Skeletal muscle satellite cell (primary cell): ENCODE results near the gene P2RX2.

Experiments used
- H3K27me3 ChIP-seq: 2 replicates; pipeline ENCODE4 v1.7.0; 2013; ENCODE audit warnings: low read length; ENCODE audit not compliant: control insufficient read depth, insufficient read depth
- H3K36me3 ChIP-seq: 2 replicates; pipeline ENCODE4 v1.7.0; 2013; ENCODE audit warnings: mild to moderate bottlenecking, control low read depth, low read length; ENCODE audit not compliant: insufficient read depth
- H3K4me1 ChIP-seq: 2 replicates; pipeline ENCODE4 v1.7.0; 2013; ENCODE audit warnings: low read length; ENCODE audit not compliant: control insufficient read depth, insufficient read depth
- H3K4me2 ChIP-seq: 2 replicates; pipeline ENCODE4 v1.7.0; 2013; ENCODE audit warnings: mild to moderate bottlenecking, low read length
- H3K4me3 ChIP-seq: 2 replicates; pipeline ENCODE4 v1.7.0; 2013; ENCODE audit warnings: low read length
- H3K9ac ChIP-seq: 2 replicates; pipeline ENCODE4 v1.7.0; 2013; ENCODE audit warnings: mild to moderate bottlenecking, low read depth, low read length, moderate library complexity
- H3K9me3 ChIP-seq: replicated peaks from 2 replicates; pipeline ENCODE4 v1.7.0; 2013; ENCODE audit warnings: mild to moderate bottlenecking, control low read depth, low read length

The P2RX2 gene

DNA sequence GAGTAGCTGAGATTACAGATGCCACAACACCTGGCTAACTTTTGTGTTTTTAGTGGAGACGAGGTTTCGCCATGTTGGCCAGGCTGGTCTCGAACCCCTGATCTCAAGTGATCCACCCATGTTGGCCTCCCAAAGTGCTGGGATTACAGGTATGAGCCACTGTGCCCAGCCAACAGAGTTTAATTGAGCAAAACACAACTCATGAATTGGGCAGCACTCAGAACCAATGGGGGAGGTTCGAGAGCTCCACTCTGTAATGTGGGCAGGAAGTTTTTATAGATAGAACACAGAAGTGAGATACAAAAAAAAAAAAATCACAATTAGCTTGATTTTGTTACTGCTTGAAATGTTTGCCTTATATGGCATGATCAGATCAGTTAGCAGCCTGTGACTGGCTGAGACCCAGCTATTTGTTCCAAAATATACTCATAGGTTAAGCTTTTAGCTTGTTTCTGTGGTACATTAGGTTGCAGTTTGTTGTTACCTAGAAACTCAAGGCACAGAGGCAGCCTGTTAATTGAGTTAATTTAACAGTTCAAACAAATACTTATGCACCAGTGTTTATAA lies 1.4 kb upstream of the P2RX2 start:
- H3K4me2 ChIP-seq, result no peak overlapping the region
- H3K36me3 ChIP-seq, result no peaks in the 10 kb centered on the region
- peaks cover under 1% of the 10 kb centered on the region for H3K4me1 ChIP-seq
- no peak overlapping the region for H3K4me3 ChIP-seq
- H3K9me3 ChIP-seq, result peaks cover 18% of the 10 kb centered on the region
- peaks cover 49% of the 10 kb centered on the region for H3K27me3 ChIP-seq
- no peak overlapping the region for H3K9ac ChIP-seq

DNA sequence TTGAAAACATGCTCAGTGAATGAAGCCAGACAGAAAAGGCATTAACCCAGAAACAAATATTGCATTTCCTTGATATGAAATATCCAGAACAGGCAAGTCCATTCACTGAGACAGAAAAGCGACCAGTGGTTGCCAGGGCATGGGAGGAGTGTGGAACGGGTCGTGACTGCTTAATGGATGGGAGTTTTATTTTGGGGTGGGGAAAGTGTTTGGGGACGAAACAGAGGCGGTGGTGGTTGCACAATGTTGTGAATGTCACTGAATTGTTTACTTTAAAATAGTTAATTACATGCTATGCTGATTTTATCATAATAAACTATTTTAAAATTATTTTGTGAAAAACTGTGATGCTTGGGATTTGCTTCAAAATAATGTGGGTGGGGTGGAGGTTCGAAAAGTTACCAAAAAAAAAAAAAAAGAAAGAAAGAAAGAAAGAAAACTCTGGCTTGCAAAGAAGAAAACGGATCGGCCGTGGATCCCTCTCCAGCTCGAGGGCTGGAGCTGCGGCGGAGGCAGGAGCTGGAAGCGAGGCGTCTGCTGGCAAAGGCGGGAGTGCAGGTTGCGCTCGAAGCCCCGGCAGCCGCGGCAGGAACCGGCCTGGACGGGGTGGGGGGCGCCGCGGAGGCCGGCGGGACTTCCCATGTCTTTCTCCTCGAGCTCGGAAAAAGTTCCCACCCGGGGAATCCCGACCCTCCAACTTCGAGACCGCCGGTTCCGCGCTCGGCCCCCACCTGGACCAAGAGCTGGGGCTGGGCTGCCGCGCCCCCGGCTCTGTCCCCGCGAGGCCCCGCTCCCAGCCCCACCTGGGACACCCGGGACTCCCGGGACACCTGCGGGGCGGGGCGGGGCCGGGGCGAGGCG lies 524 bp upstream of the P2RX2 start:
- peaks cover 40% of the 10 kb centered on the region for H3K27me3 ChIP-seq
- H3K4me3 ChIP-seq, result no peak overlapping the region

DNA sequence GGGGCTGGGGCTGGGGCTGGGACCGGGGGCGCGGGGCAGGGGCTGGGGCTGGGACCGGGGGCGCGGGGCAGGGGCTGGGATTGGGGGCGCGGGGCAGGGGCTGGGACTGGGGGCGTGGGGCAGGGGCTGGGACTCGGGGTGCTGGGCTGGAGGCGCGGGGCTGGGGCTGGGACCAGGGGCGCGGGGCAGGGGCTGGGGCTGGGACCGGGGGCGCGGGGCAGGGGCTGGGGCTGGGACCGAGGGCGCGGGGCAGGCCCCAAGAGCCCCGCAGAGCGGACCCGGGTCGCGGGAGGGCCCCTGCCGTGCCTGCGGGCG lies 452 bp downstream of the P2RX2 start:
- Histone ChIP-seq H3K27me3 (peaks cover 38% of the 10 kb centered on the region), H3K36me3 (peaks cover 4% of the 10 kb centered on the region), H3K4me1 (peaks cover 13% of the 10 kb centered on the region), H3K9me3 (peaks cover 18% of the 10 kb centered on the region), H3K4me2 (no peak overlapping the region), H3K4me3 (no peak overlapping the region), H3K9ac (no peak overlapping the region)

More for the DNA sequence above, 524 bp upstream of the P2RX2 start:
- H3K9me3 ChIP-seq, result peaks cover 18% of the 10 kb centered on the region
- H3K4me1 ChIP-seq, result peaks cover 9% of the 10 kb centered on the region
- H3K36me3 ChIP-seq, result peaks cover under 1% of the 10 kb centered on the region
- no peak overlapping the region for H3K9ac ChIP-seq
- no peak overlapping the region for H3K4me2 ChIP-seq

DNA sequence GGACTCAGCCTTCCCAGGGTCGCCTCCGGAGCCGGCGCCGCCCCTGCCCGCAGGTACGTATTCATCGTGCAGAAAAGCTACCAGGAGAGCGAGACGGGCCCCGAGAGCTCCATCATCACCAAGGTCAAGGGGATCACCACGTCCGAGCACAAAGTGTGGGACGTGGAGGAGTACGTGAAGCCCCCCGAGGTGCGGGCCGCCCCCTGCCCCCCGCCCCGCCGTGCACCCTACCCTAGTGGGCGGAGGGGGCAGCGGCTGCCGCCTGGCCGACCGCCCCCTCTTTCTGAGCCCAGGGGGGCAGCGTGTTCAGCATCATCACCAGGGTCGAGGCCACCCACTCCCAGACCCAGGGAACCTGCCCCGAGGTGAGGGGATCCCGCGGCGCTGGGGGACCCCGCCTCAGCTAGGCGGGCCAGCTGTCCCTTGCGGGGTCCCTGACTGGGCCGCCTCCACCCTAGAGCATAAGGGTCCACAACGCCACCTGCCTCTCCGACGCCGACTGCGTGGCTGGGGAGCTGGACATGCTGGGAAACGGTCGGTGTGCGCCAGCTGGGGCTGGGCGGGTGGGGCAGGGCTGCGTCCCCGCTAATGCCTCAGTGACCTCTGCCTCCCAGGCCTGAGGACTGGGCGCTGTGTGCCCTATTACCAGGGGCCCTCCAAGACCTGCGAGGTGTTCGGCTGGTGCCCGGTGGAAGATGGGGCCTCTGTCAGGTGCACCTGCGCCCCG lies 973 bp downstream of the P2RX2 start:
- Histone ChIP-seq H3K9ac (no peak overlapping the region), H3K36me3 (peaks cover 8% of the 10 kb centered on the region), H3K4me1 (peaks cover 13% of the 10 kb centered on the region), H3K4me2 (no peak overlapping the region), H3K27me3 (peaks cover 38% of the 10 kb centered on the region), H3K4me3 (no peak overlapping the region), H3K9me3 (peaks cover 18% of the 10 kb centered on the region)

DNA sequence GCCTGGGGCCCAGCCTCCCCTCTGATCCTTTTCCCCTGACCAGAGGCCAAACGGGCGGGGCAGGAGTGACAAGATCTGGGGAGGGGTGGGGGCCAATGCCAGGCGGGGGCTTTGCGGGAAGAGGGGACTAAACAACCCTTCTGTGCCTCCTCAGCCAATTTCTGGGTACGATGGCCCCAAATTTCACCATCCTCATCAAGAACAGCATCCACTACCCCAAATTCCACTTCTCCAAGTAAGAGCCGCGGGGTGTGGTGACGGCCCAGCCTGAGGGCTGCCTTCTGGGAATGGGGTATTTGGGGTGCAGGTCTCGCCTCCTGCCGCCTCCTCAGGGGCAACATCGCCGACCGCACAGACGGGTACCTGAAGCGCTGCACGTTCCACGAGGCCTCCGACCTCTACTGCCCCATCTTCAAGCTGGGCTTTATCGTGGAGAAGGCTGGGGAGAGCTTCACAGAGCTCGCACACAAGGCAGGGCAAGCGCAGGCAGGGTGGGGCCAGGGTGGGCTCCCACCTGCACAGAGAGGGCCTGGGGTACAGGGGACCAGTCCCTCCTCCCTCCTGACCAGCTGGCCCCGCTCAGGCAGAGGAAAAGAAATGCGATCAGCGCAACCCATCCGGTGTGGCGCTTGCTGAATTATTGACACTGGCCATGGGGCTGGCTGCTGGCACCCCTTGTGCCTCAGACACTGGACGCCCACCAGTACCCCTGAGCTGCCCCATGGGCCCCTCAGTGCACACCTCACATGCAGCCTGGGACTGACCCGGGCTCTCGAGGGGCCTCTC lies 1.7 kb downstream of the P2RX2 start:
- peaks cover 34% of the 10 kb centered on the region for H3K27me3 ChIP-seq
- peaks cover 12% of the 10 kb centered on the region for H3K36me3 ChIP-seq
- no peak overlapping the region for H3K9ac ChIP-seq
- no peak overlapping the region for H3K4me2 ChIP-seq
- H3K4me3 ChIP-seq, result no peak overlapping the region
- H3K9me3 ChIP-seq, result peaks cover 18% of the 10 kb centered on the region
- H3K4me1 ChIP-seq, result peaks cover 13% of the 10 kb centered on the region

DNA sequence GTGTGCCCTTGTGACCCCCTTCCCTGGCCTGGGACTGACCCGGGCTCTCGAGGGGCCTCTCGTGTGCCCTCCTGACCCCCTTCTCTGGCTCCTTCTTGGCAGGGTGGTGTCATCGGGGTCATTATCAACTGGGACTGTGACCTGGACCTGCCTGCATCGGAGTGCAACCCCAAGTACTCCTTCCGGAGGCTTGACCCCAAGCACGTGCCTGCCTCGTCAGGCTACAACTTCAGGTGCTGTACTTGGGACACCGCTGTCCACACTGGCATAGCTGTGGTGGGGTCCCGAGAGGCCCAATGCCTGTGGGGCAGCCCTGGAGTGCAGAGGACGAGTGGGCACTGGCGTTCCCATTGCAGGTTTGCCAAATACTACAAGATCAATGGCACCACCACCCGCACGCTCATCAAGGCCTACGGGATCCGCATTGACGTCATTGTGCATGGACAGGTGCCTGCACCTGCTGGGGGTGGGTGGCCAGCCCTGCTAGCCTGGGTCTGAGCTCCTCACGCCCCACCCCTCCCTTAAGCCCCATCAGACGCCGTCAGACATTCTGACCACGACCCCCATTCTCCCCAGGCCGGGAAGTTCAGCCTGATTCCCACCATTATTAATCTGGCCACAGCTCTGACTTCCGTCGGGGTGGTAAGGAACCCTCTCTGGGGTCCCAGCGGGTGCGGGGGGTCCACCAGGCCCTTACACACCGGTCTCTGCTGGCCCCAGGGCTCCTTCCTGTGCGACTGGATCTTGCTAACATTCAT lies 2.5 kb downstream of the P2RX2 start:
- Histone ChIP-seq H3K27me3 (peaks cover 27% of the 10 kb centered on the region), H3K9ac (no peak overlapping the region), H3K4me1 (peaks cover 13% of the 10 kb centered on the region), H3K9me3 (peaks cover 13% of the 10 kb centered on the region), H3K4me3 (no peak overlapping the region), H3K4me2 (no peak overlapping the region), H3K36me3 (peaks cover 19% of the 10 kb centered on the region)

DNA sequence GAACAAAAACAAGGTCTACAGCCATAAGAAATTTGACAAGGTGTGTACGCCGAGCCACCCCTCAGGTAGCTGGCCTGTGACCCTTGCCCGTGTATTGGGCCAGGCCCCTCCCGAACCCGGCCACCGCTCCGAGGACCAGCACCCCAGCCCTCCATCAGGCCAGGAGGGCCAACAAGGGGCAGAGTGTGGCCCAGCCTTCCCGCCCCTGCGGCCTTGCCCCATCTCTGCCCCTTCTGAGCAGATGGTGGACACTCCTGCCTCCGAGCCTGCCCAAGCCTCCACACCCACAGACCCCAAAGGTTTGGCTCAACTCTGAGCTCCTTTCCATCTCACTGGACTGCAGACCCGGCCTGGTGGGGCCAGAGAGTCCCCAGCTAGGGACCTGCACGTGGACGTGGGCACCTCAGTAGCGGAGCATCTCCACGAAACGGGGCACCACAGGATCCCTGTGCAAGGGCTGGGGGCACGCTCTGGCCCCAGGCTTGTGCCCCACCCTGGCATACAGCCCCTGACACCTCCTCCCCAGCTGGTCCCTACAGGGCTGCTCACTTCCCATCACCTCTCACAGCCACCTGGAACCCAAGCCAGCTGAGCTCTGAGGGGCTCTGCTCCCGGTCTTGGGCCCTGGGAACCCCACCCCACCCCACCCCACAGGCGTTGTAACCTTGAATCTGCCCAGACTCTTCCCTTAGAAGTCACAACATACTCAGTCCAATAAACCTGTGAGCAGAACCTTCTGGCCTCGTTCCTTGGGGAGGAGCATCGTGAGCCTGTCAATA lies 3.3 kb downstream of the P2RX2 start:
- Histone ChIP-seq H3K36me3 (peaks cover 20% of the 10 kb centered on the region), H3K27me3 (peaks cover 21% of the 10 kb centered on the region), H3K4me3 (no peak overlapping the region), H3K4me2 (peak overlapping the region; percentile 77), H3K4me1 (peaks cover 13% of the 10 kb centered on the region), H3K9me3 (peaks cover 7% of the 10 kb centered on the region), H3K9ac (no peak overlapping the region)

DNA sequence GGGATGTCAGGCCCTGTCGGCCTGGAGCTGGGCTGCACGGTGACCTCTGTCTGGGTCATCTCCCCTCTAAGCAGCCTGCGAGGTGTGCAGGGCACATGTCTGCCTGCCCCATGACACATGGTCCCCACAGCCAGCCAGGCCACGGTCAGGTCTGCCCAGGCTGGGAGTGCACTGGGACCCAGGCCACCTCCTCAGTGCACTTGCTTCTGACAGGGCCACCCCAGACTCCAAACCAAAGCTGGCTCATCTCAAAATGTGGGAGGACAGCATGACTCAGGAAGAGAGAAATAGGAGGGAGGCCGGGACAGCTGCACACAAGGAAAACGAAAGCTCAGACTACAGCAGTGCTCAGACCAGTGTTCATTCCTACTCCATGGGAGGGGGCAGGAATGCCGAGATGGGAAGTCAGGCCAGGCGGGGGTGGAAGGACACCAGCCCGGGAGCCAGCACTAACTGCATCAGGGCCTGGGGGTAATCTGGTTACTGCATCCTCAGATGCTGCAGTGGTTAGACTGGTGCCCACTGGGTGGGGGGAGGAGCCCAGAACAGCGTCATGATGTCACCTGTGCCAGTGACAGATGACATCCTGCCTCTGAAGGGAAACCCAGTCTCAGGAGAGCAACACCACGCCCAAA lies 4.0 kb downstream of the P2RX2 start:
- peaks cover 13% of the 10 kb centered on the region for H3K4me1 ChIP-seq
- H3K9ac ChIP-seq, result peak overlapping the region; percentile 26
- H3K4me3 ChIP-seq, result peak overlapping the region; percentile 53
- no peaks in the 10 kb centered on the region for H3K9me3 ChIP-seq
- peak overlapping the region; percentile 77 for H3K4me2 ChIP-seq
- peaks cover 21% of the 10 kb centered on the region for H3K36me3 ChIP-seq
- H3K27me3 ChIP-seq, result peaks cover 13% of the 10 kb centered on the region

DNA sequence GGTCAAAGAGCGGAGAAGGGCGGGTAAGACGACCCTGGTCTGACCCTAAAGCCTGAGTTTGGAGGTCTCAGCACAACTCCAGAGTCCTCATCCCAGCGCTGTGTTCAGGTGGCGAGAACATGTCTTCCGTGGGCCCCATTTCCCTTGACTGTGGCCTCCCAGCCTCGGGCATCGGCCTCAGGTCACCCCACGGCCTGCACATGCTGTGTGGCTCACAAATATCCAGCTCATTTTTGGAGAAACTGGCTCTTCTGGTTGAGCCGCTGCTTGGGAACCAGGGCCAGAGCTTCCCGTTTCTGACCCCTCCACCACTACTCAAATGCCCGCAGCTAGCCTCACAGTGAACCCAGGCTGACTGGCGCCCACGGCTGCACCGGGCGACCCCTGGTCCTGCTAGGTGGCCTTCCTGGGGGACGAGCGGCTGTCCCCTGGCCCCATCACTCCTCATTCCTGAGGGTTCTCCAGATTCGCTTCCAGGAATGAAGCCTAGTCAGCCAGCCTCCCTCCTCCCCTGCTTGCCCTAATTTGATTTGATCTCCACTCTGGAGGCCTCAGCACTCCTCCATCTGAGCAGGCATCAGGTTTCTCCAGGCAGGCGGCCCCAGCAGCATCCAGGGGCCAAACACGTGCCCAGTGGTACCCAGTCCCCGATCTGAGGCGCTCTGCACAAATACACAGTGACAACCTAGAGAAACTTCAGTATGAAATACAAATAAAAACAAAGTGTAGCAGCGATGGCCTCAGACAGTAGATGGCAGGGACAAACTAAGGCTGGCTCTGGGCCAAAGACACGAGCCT lies 4.7 kb downstream of the P2RX2 start:
- Histone ChIP-seq H3K9me3 (no peaks in the 10 kb centered on the region), H3K4me2 (peak overlapping the region; percentile 77), H3K27me3 (peaks cover 6% of the 10 kb centered on the region)

More for the DNA sequence above, 4.7 kb downstream of the P2RX2 start:
- H3K36me3 ChIP-seq, result peaks cover 23% of the 10 kb centered on the region
- H3K4me1 ChIP-seq, result peaks cover 13% of the 10 kb centered on the region
- H3K9ac ChIP-seq, result peak overlapping the region; percentile 26
- peak overlapping the region; percentile 53 for H3K4me3 ChIP-seq
